H9 (cell line): Measurements from ENCODE around the gene PCNX2. TPM values are rescaled to one million over a fixed set of nuclear protein-coding genes. Genes with fewer than 3 reads are reported as not detected.

Source experiments
- DNase-seq: peaks from one replicate; pipeline ENCODE4 v3.0.0-alpha.2; 2017
- H2AFZ ChIP-seq: one replicate; pipeline ENCODE4 v1.6.1; 2013; ENCODE audit warnings: mild to moderate bottlenecking, low read length, control low read depth, moderate library complexity
- H2AK5ac ChIP-seq: 2 replicates; pipeline ENCODE4 v1.6.1; 2013; ENCODE audit warnings: low read length, control low read depth, mixed read lengths; ENCODE audit not compliant: insufficient read length
- H2BK120ac ChIP-seq: one replicate; pipeline ENCODE4 v1.6.1; 2013; ENCODE audit warnings: low read depth, mild to moderate bottlenecking, low read length, control low read depth, inconsistent platforms; ENCODE audit not compliant: poor library complexity, severe bottlenecking
- H2BK12ac ChIP-seq: 2 replicates; pipeline ENCODE4 v1.6.1; 2013; ENCODE audit warnings: low read length, control low read depth, mixed read lengths, low read depth; ENCODE audit not compliant: insufficient read length
- H2BK15ac ChIP-seq: 2 replicates; pipeline ENCODE4 v1.6.1; 2013; ENCODE audit warnings: low read depth, low read length, control low read depth
- H2BK20ac ChIP-seq: one replicate; pipeline ENCODE4 v1.6.1; 2013; ENCODE audit warnings: low read depth, mild to moderate bottlenecking, low read length, control low read depth, inconsistent platforms; ENCODE audit not compliant: poor library complexity, severe bottlenecking
- H2BK5ac ChIP-seq: 2 replicates; pipeline ENCODE4 v1.6.1; 2013; ENCODE audit warnings: low read length, control low read depth, mixed read lengths; ENCODE audit not compliant: insufficient read length
- H3K14ac ChIP-seq: 2 replicates; pipeline ENCODE4 v1.6.1; 2013; ENCODE audit warnings: low read length, control low read depth; ENCODE audit not compliant: insufficient read depth
- H3K18ac ChIP-seq: 2 replicates; pipeline ENCODE4 v1.6.1; 2013; ENCODE audit warnings: low read depth, mild to moderate bottlenecking, mixed read lengths, low read length, control low read depth; ENCODE audit not compliant: insufficient read length
- H3K23ac ChIP-seq: 2 replicates; pipeline ENCODE4 v1.6.1; 2013; ENCODE audit warnings: low read length, control low read depth, mixed read lengths, low read depth; ENCODE audit not compliant: insufficient read length
- H3K23me2 ChIP-seq: 2 replicates; pipeline ENCODE4 v1.6.1; 2013; ENCODE audit warnings: low read depth, mild to moderate bottlenecking, mixed read lengths, low read length, control low read depth; ENCODE audit not compliant: insufficient read length, poor library complexity, severe bottlenecking
- H3K27ac ChIP-seq: 2 replicates; pipeline ENCODE4 v1.5.1; 2013; ENCODE audit warnings: low read length, control low read depth, mixed read lengths, low read depth; ENCODE audit not compliant: insufficient read length
- H3K27me3 ChIP-seq: 2 replicates; pipeline ENCODE4 v1.6.1; 2013; ENCODE audit warnings: low read length, control low read depth, inconsistent platforms; ENCODE audit not compliant: insufficient read depth
- H3K4ac ChIP-seq: 2 replicates; pipeline ENCODE4 v1.6.1; 2013; ENCODE audit warnings: low read depth, mild to moderate bottlenecking, control low read depth, inconsistent platforms, low read length, moderate library complexity
- H3K4me1 ChIP-seq: 2 replicates; pipeline ENCODE4 v1.6.1; 2013; ENCODE audit warnings: low read length, control low read depth, inconsistent platforms; ENCODE audit not compliant: insufficient read depth
- H3K4me2 ChIP-seq: 2 replicates; pipeline ENCODE4 v1.6.1; 2013; ENCODE audit warnings: low read length, control low read depth, mixed read lengths; ENCODE audit not compliant: insufficient read length, insufficient read depth
- H3K56ac ChIP-seq: 2 replicates; pipeline ENCODE4 v1.6.1; 2013; ENCODE audit warnings: low read depth, mild to moderate bottlenecking, mixed read lengths, low read length, control low read depth; ENCODE audit not compliant: insufficient read length
- H3K79me1 ChIP-seq: 2 replicates; pipeline ENCODE4 v1.6.1; 2013; ENCODE audit warnings: low read depth, mild to moderate bottlenecking, moderate library complexity, low read length, control low read depth, inconsistent platforms; ENCODE audit not compliant: insufficient read depth, poor library complexity, severe bottlenecking
- H3K79me2 ChIP-seq: 2 replicates; pipeline ENCODE4 v1.6.1; 2013; ENCODE audit warnings: low read length, control low read depth, inconsistent platforms; ENCODE audit not compliant: insufficient read depth
- H3K9ac ChIP-seq: 2 replicates; pipeline ENCODE4 v1.6.1; 2013; ENCODE audit warnings: low read length, control low read depth, mixed read lengths; ENCODE audit not compliant: insufficient read length; ENCODE audit errors: extremely low read depth
- H3K9me3 ChIP-seq: one replicate; pipeline ENCODE4 v1.6.1; 2013; ENCODE audit warnings: low read depth, low read length, inconsistent platforms; ENCODE audit not compliant: control insufficient read depth
- H3T11ph ChIP-seq: one replicate; pipeline ENCODE4 v1.6.1; 2013; ENCODE audit warnings: mild to moderate bottlenecking, low read length, control low read depth, inconsistent platforms
- H4K20me1 ChIP-seq: one replicate; pipeline ENCODE4 v1.6.1; 2013; ENCODE audit not compliant: control insufficient read depth, insufficient read length, insufficient read depth
- H4K5ac ChIP-seq: 2 replicates; pipeline ENCODE4 v1.6.1; 2013; ENCODE audit warnings: low read depth, mild to moderate bottlenecking, mixed read lengths, low read length, control low read depth; ENCODE audit not compliant: insufficient read length
- H4K8ac ChIP-seq: replicated peaks from 2 replicates; pipeline ENCODE4 v1.6.1; 2013; ENCODE audit warnings: low read length, control low read depth, mixed read lengths, low read depth; ENCODE audit not compliant: insufficient read length
- H4K91ac ChIP-seq: 2 replicates; pipeline ENCODE4 v1.6.1; 2013; ENCODE audit warnings: low read depth, mild to moderate bottlenecking, moderate library complexity, mixed read lengths, low read length, control low read depth; ENCODE audit not compliant: insufficient read length
- H3K27ac Mint-ChIP-seq, 3 experiments: 2 replicates in 2 of 3; 3 replicates in 1 of 3; pipeline ENCODE4 v1.8.0; 2020 to 2021; ENCODE audit warnings: mixed read lengths in 3 of 3, mild to moderate bottlenecking in 1 of 3, moderate library complexity in 1 of 3
- H3K27me3 Mint-ChIP-seq: 2 replicates; pipeline ENCODE4 v1.8.0; 2021; ENCODE audit warnings: low read depth, mild to moderate bottlenecking, moderate library complexity, mixed read lengths
- H3K36me3 Mint-ChIP-seq, 3 experiments: 2 replicates in 2 of 3; 3 replicates in 1 of 3; pipeline ENCODE4 v1.8.0; 2020 to 2021; ENCODE audit warnings: low read depth in 3 of 3, mixed read lengths in 3 of 3; ENCODE audit not compliant: insufficient read depth in 1 of 3
- H3K4me1 Mint-ChIP-seq, 2 experiments: 2 replicates each; pipeline ENCODE4 v1.8.0; 2020; ENCODE audit warnings: mixed read lengths in 2 of 2
- H3K4me3 Mint-ChIP-seq, 2 experiments: 2 replicates in 1 of 2; 3 replicates in 1 of 2; pipeline ENCODE4 v1.8.0; 2020 to 2021; ENCODE audit warnings: mild to moderate bottlenecking in 2 of 2, mixed read lengths in 2 of 2, moderate library complexity in 1 of 2
- H3K9me3 Mint-ChIP-seq, 2 experiments: 2 replicates in 1 of 2; 3 replicates in 1 of 2; pipeline ENCODE4 v1.8.0; 2020; ENCODE audit warnings: mild to moderate bottlenecking in 2 of 2, mixed read lengths in 2 of 2, moderate library complexity in 1 of 2
- CTCF ChIP-seq: fragments of 200-600 bp; sonication (generic); conservative IDR thresholded peaks from 3 replicates; pipeline ENCODE4 v1.8.0; 2021; ENCODE audit warnings: antibody characterized with exemption, mild to moderate bottlenecking
- WGBS: extraction: QIAGEN DNeasy Blood & Tissue Kit; methylation state at CpG from one replicate; pipeline ENCODE4 v1.1.7; 2013; ENCODE audit warnings: missing lambda C conversion rate, low lambda C conversion rate, mixed read lengths; ENCODE audit not compliant: insufficient read length; ENCODE audit errors: extremely low coverage; 5-methylcytosine and 5-hydroxymethylcytosine counted together
- total RNA-seq: library from RNA; stranded (reverse); gene quantifications from 2 replicates; pipeline ENCODE4 v1.2.1, GENCODE V29; 2021

The PCNX2 gene
- total RNA-seq, 1 experiment from 2014 or later, result 45.1 TPM

DNA sequence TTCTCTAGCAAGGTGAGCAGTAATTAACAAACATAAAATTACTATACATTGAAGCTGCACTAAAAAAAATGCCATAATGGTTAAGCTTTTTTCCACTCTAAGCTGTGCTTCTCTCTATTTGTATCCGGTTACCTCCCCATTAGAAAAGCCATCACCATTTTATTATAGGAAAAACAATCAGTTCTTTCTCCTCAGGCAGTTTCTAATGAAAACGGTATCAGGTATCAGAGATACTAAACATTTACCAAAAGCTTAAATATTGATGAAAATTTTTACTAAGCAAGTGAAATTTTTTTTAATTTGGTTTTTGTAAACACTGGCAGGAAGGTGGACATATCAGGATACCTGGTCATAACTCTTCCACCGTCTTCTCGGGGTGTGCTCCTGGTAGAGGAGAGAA lies 330.9 kb downstream of the PCNX2 start:
- no peak overlapping the region for H3K4me3 Mint-ChIP-seq

More for the DNA sequence above, 330.9 kb downstream of the PCNX2 start:
- no peaks in the 10 kb centered on the region; the same call in 1 of the 2 replicates for H3K79me2 ChIP-seq
- H3K27me3 Mint-ChIP-seq, result no peaks in the 10 kb centered on the region
- no peak overlapping the region for H3T11ph ChIP-seq
- no peaks in the 10 kb centered on the region for H3K4me1 ChIP-seq
- TF ChIP-seq CTCF, result no peak
- WGBS, result no CpG with 5 or more reads among the region's 4 CpGs
- H2AFZ ChIP-seq, result no peak overlapping the region
- no peak overlapping the region for H3K27ac ChIP-seq
- H2BK120ac ChIP-seq, result no peak overlapping the region
- H3K27ac Mint-ChIP-seq, result no peak overlapping the region
- H3K23ac ChIP-seq, result no peak overlapping the region
- H4K91ac ChIP-seq, result no peak overlapping the region
- no peaks in the 10 kb centered on the region for H4K20me1 ChIP-seq
- H3K18ac ChIP-seq, result no peak overlapping the region
- H3K9ac ChIP-seq, result no peak overlapping the region
- no peaks in the 10 kb centered on the region for H3K9me3 ChIP-seq
- no peak for DNase-seq
- no peak overlapping the region for H4K5ac ChIP-seq
- no peaks in the 10 kb centered on the region for H3K9me3 Mint-ChIP-seq
- no peak overlapping the region for H2BK12ac ChIP-seq
- no peak overlapping the region for H2BK5ac ChIP-seq
- H3K4me1 Mint-ChIP-seq, result no peaks in the 10 kb centered on the region; a peak in 1 of 4 replicates
- H2AK5ac ChIP-seq, result no peak overlapping the region
- H2BK15ac ChIP-seq, result no peak overlapping the region
- no peak overlapping the region for H3K4ac ChIP-seq
- H3K23me2 ChIP-seq, result no peaks in the 10 kb centered on the region
- no peak overlapping the region for H4K8ac ChIP-seq
- peaks cover 8% of the 10 kb centered on the region for H3K79me1 ChIP-seq
- no peak overlapping the region for H3K14ac ChIP-seq
- peaks cover 5 to 53% (median 41%) of the 10 kb centered on the region in 3 experiments; a peak in 6 of 7 replicates for H3K36me3 Mint-ChIP-seq
- H3K4me2 ChIP-seq, result no peak overlapping the region
- H2BK20ac ChIP-seq, result no peak overlapping the region
- no peaks in the 10 kb centered on the region for H3K27me3 ChIP-seq
- H3K56ac ChIP-seq, result no peak overlapping the region
